Thyroid gland (tissue), 4 donors: Measurements from ENCODE around the gene OR2V2. TPM values are rescaled to one million over a fixed set of nuclear protein-coding genes. Genes with fewer than 3 reads are reported as not detected.

Experiments used
- DNase-seq, 2 donors: peaks; one replicate each; pipeline ENCODE4 v3.0.0-alpha.2; 2019
- H3K27ac ChIP-seq, 3 donors: fragments of 200-600 bp; sonication (generic); 1 replicate in 2 of 3; 2 replicates in 1 of 3; pipeline ENCODE4 v1.5.1; 2016 to 2019; ENCODE audit warnings: mild to moderate bottlenecking in 1 of 3, moderate library complexity in 1 of 3
- H3K27me3 ChIP-seq: fragments of 200-600 bp; sonication (generic); one replicate; pipeline ENCODE4 v1.5.1; 2019
- H3K36me3 ChIP-seq, 2 donors: fragments of 200-600 bp; sonication (generic); one replicate each; pipeline ENCODE4 v1.5.1; 2016 to 2019
- H3K4me1 ChIP-seq, 2 donors: fragments of 200-600 bp; sonication (generic); one replicate each; pipeline ENCODE4 v1.5.1; 2017 to 2019
- H3K4me3 ChIP-seq, 3 donors: fragments of 200-600 bp; sonication (generic); replicated peaks in 1 of 3; 1 replicate in 2 of 3; 2 replicates in 1 of 3; pipeline ENCODE4 v1.5.1; 2016; ENCODE audit warnings: mild to moderate bottlenecking in 1 of 3
- H3K9me3 ChIP-seq: fragments of 200-600 bp; sonication (generic); one replicate; pipeline ENCODE4 v1.5.1; 2017
- CTCF ChIP-seq, 6 experiments: fragments of 200-600 bp in 3 of 6; fragments of 450-650 bp in 3 of 6; sonication (generic) in 3 of 6; IDR thresholded peaks; one replicate each; pipeline ENCODE4 v1.5.1; 2016 to 2019; ENCODE audit warnings: antibody characterized with exemption in 6 of 6, mild to moderate bottlenecking in 2 of 6, inconsistent platforms in 1 of 6, moderate library complexity in 1 of 6
- POLR2A ChIP-seq, 2 donors: fragments of 450-650 bp; IDR thresholded peaks; one replicate each; pipeline ENCODE4 v1.6.1; 2017; ENCODE audit warnings: antibody characterized with exemption in 2 of 2, mild to moderate bottlenecking in 2 of 2, moderate library complexity in 1 of 2
- WGBS, 2 donors: methylation state at CpG; one replicate each; pipeline ENCODE4 v1.1.5; 2017; 5-methylcytosine and 5-hydroxymethylcytosine counted together
- intact Hi-C: fragments of 100-400 bp; cut with DNase I; formaldehyde crosslinking; loops from one replicate; pipeline ENCODE4 v1.15.1; 2023
- total RNA-seq, 4 donors: library from RNA; depleted of rRNA; stranded (reverse); fragments of >200 nt; gene quantifications; one replicate each; pipeline ENCODE4 v1.2.3, GENCODE V29; 2016

The OR2V2 gene
- total RNA-seq, 4 donors from 2014 or later = not detected

GRCh38 chr5:181140766-181141165 lies 6.6 kb upstream of the OR2V2 start:
- H3K4me1 ChIP-seq = no peaks in the 10 kb centered on the region
- H3K27me3 ChIP-seq = no peaks in the 10 kb centered on the region
- intact Hi-C loops = no loop called here
- H3K9me3 ChIP-seq = no peaks in the 10 kb centered on the region
- no peak overlapping the region for H3K27ac ChIP-seq
- no peak for DNase-seq
- WGBS, 2 donors = 82% methylated on average over 3 of the region's 3 CpGs
- no peak overlapping the region for H3K4me3 ChIP-seq
- TF ChIP-seq POLR2A (IDR thresholded peaks at IDR 0.05) = no peak
- TF ChIP-seq CTCF (IDR thresholded peaks at IDR 0.05) = no peak
- no peaks in the 10 kb centered on the region for H3K36me3 ChIP-seq

GRCh38 chr5:181142054-181142453 lies 5.3 kb upstream of the OR2V2 start:
- no peak for DNase-seq
- no peaks in the 10 kb centered on the region for H3K36me3 ChIP-seq
- intact Hi-C loops = no loop called here
- no peak overlapping the region for H3K27ac ChIP-seq
- no peak for TF ChIP-seq POLR2A (IDR thresholded peaks at IDR 0.05)
- no peak for TF ChIP-seq CTCF (IDR thresholded peaks at IDR 0.05)
- H3K27me3 ChIP-seq = no peaks in the 10 kb centered on the region
- no peaks in the 10 kb centered on the region for H3K9me3 ChIP-seq
- 84 to 87% methylated on average over 6 to 7 of the region's 7 CpGs for WGBS, 2 donors
- no peaks in the 10 kb centered on the region for H3K4me1 ChIP-seq
- no peak overlapping the region for H3K4me3 ChIP-seq

- no peaks in the 10 kb centered on the region for H3K36me3 ChIP-seq
- no peak for TF ChIP-seq POLR2A (IDR thresholded peaks at IDR 0.05)
- TF ChIP-seq CTCF (IDR thresholded peaks at IDR 0.05) = no peak
- no peaks in the 10 kb centered on the region for H3K27me3 ChIP-seq
- intact Hi-C loops = no loop called here
- H3K4me1 ChIP-seq = no peaks in the 10 kb centered on the region
- no peak overlapping the region for H3K4me3 ChIP-seq
- DNase-seq = no peak
- no peak overlapping the region for H3K27ac ChIP-seq
- WGBS, 2 donors = 62 to 72% methylated on average over 1 of the region's 1 CpG
- H3K9me3 ChIP-seq = no peaks in the 10 kb centered on the region
Observed at GRCh38 chr5:181145133-181145532, 2.3 kb upstream of the OR2V2 start.

GRCh38 chr5:181149355-181149754 lies 2.0 kb downstream of the OR2V2 start:
- no peaks in the 10 kb centered on the region for H3K27me3 ChIP-seq

More at GRCh38 chr5:181149355-181149754, 2.0 kb downstream of the OR2V2 start:
- Histone ChIP-seq H3K27ac (no peak overlapping the region), H3K9me3 (no peaks in the 10 kb centered on the region), H3K4me3 (no peak overlapping the region), H3K36me3 (no peaks in the 10 kb centered on the region), H3K4me1 (no peaks in the 10 kb centered on the region)
- 70 to 89% methylated on average over 6 of the region's 6 CpGs for WGBS, 2 donors
- intact Hi-C loops = no loop called here
- DNase-seq = no peak
- TF ChIP-seq CTCF (IDR thresholded peaks at IDR 0.05) (no peak), POLR2A (IDR thresholded peaks at IDR 0.05) (no peak)
